GM23338 (cell line): ENCODE data around the gene PPIL1. TPM values are rescaled to one million over a fixed set of nuclear protein-coding genes. Genes with fewer than 3 reads are reported as not detected.
A peak's percentile ranks its signal among the peaks of the same experiment; 100 is the strongest.

ENCODE experiments used
- ATAC-seq: fragments of 200-7000 bp; cut with Tn5 transposase; 3 replicates; pipeline ENCODE4 v1.9.1; 2020
- DNase-seq: peaks from one replicate; pipeline ENCODE4 v3.0.0-alpha.2; 2015; ENCODE audit warnings: low spot score
- H2AFZ ChIP-seq: fragments of 200-600 bp; sonication (generic); 2 replicates; pipeline ENCODE4 v1.8.0; 2016; ENCODE audit warnings: antibody characterized with exemption, mild to moderate bottlenecking, moderate library complexity
- H3F3A ChIP-seq: fragments of 200-600 bp; sonication (generic); replicated peaks from 2 replicates; pipeline ENCODE4 v1.8.0; 2017; ENCODE audit warnings: antibody characterized with exemption, mixed run types, low read depth
- H3K27ac ChIP-seq: fragments of 200-600 bp; sonication (generic); 2 replicates; pipeline ENCODE4 v1.6.1; 2016; ENCODE audit warnings: low read depth
- H3K27me3 ChIP-seq: fragments of 200-600 bp; sonication (generic); 2 replicates; pipeline ENCODE4 v1.8.0; 2016; ENCODE audit warnings: mild to moderate bottlenecking, mixed run types, moderate library complexity; ENCODE audit not compliant: insufficient read depth
- H3K36me3 ChIP-seq: fragments of 200-600 bp; sonication (generic); 2 replicates; pipeline ENCODE4 v1.8.0; 2016; ENCODE audit warnings: mild to moderate bottlenecking; ENCODE audit not compliant: insufficient read depth
- H3K4me1 ChIP-seq: fragments of 200-600 bp; sonication (generic); 2 replicates; pipeline ENCODE4 v1.8.0; 2016; ENCODE audit warnings: mild to moderate bottlenecking, moderate library complexity; ENCODE audit not compliant: insufficient read depth
- H3K4me2 ChIP-seq: fragments of 200-600 bp; sonication (generic); 2 replicates; pipeline ENCODE4 v1.7.1; 2017; ENCODE audit warnings: mixed run types
- H3K4me3 ChIP-seq: fragments of 200-600 bp; sonication (generic); 2 replicates; pipeline ENCODE4 v1.6.1; 2016; ENCODE audit warnings: mixed run types
- H3K79me2 ChIP-seq: fragments of 200-600 bp; sonication (generic); replicated peaks from 2 replicates; pipeline ENCODE4 v1.8.0; 2017; ENCODE audit warnings: mild to moderate bottlenecking; ENCODE audit not compliant: insufficient read depth
- H3K9me2 ChIP-seq: fragments of 200-600 bp; sonication (generic); 2 replicates; pipeline ENCODE4 v1.8.0; 2017; ENCODE audit not compliant: insufficient read depth
- H4K20me1 ChIP-seq: fragments of 200-600 bp; sonication (generic); replicated peaks from 2 replicates; pipeline ENCODE4 v1.8.0; 2017; ENCODE audit warnings: mild to moderate bottlenecking; ENCODE audit not compliant: insufficient read depth
- H3K27ac Mint-ChIP-seq: 2 replicates; pipeline ENCODE4 v1.8.0; 2020; ENCODE audit warnings: inconsistent platforms, mild to moderate bottlenecking, moderate library complexity, mixed read lengths
- H3K27me3 Mint-ChIP-seq: 3 replicates; pipeline ENCODE4 v1.8.0; 2022; ENCODE audit warnings: low read depth, mild to moderate bottlenecking, moderate library complexity, mixed read lengths, inconsistent platforms; ENCODE audit not compliant: insufficient read depth, poor library complexity
- H3K36me3 Mint-ChIP-seq: 3 replicates; pipeline ENCODE4 v1.8.0; 2021; ENCODE audit warnings: low read depth, mild to moderate bottlenecking, inconsistent platforms, moderate library complexity, mixed read lengths
- H3K4me1 Mint-ChIP-seq: 3 replicates; pipeline ENCODE4 v1.8.0; 2020; ENCODE audit warnings: mild to moderate bottlenecking, inconsistent platforms, mixed read lengths
- H3K4me3 Mint-ChIP-seq: 3 replicates; pipeline ENCODE4 v1.8.0; 2021; ENCODE audit warnings: moderate library complexity, mild to moderate bottlenecking, inconsistent platforms, mixed read lengths
- H3K9me3 Mint-ChIP-seq: 3 replicates; pipeline ENCODE4 v1.8.0; 2020; ENCODE audit warnings: moderate library complexity, mild to moderate bottlenecking, inconsistent platforms, mixed read lengths
- CREB1 ChIP-seq: fragments of 250-450 bp; sonication (Bioruptor Pico); IDR thresholded peaks from 2 replicates; pipeline ENCODE4 v1.5.0; 2020; ENCODE audit warnings: low read depth, mild to moderate bottlenecking, moderate library complexity
- CTCF ChIP-seq, 2 experiments: fragments of 200-600 bp in 1 of 2; sonication (generic) in 1 of 2; conservative IDR thresholded peaks; 2 replicates each; pipeline versions ENCODE4 v1.5.1 to v1.6.1; 2016 to 2017; ENCODE audit warnings: antibody characterized with exemption in 2 of 2, low read depth in 2 of 2, mild to moderate bottlenecking in 2 of 2, moderate library complexity in 1 of 2
- ETS1 ChIP-seq: IDR thresholded peaks from 2 replicates; pipeline ENCODE4 v1.6.1; 2016; ENCODE audit warnings: antibody characterized with exemption
- EZH2 ChIP-seq: fragments of 200-600 bp; sonication (generic); IDR thresholded peaks from one replicate; pipeline ENCODE4 v1.8.0; 2017; ENCODE audit warnings: antibody characterized with exemption, mild to moderate bottlenecking, low read depth; ENCODE audit not compliant: unreplicated experiment
- EZH2phosphoT487 ChIP-seq: fragments of 200-600 bp; sonication (generic); IDR thresholded peaks from one replicate; pipeline ENCODE4 v1.8.1; 2018; ENCODE audit warnings: antibody characterized with exemption; ENCODE audit not compliant: unreplicated experiment
- JUNB ChIP-seq: IDR thresholded peaks from one replicate; pipeline ENCODE4 v1.6.1; 2016; ENCODE audit warnings: antibody characterized with exemption; ENCODE audit not compliant: unreplicated experiment
- NANOG ChIP-seq: IDR thresholded peaks from 2 replicates; pipeline ENCODE4 v1.6.1; 2016; ENCODE audit warnings: antibody characterized with exemption, borderline replicate concordance
- POLR2AphosphoS5 ChIP-seq: IDR thresholded peaks from 2 replicates; pipeline ENCODE4 v1.6.1; 2016; ENCODE audit warnings: antibody characterized with exemption, low read depth
- REST ChIP-seq: IDR thresholded peaks from one replicate; pipeline ENCODE4 v1.6.1; 2018; ENCODE audit warnings: antibody characterized with exemption; ENCODE audit not compliant: unreplicated experiment
- STAT1 ChIP-seq: IDR thresholded peaks from one replicate; pipeline ENCODE4 v1.6.1; 2016; ENCODE audit warnings: antibody characterized with exemption; ENCODE audit not compliant: unreplicated experiment
- ZNF114 ChIP-seq: fragments of 250-450 bp; sonication (Bioruptor Pico); IDR thresholded peaks from 2 replicates; pipeline ENCODE4 v1.5.0; 2020; ENCODE audit warnings: mild to moderate bottlenecking, moderate library complexity
- ZNF331 ChIP-seq: fragments of 250-450 bp; sonication (Bioruptor Pico); IDR thresholded peaks from 2 replicates; pipeline ENCODE4 v1.5.0; 2020; ENCODE audit warnings: low read depth, mild to moderate bottlenecking, moderate library complexity
- ZNF462 ChIP-seq: fragments of 250-450 bp; sonication (Bioruptor Pico); IDR thresholded peaks from 2 replicates; pipeline ENCODE4 v1.5.0; 2020; ENCODE audit warnings: mild to moderate bottlenecking, moderate library complexity
- polyA plus RNA-seq: library from polyadenylated mRNA; unstranded; fragments of >200 nt; fragmentation: Nextera tagmentation; extraction: Ambion mirVana; gene quantifications from 2 replicates; pipeline ENCODE4 v1.2.1, GENCODE V29; 2016
- total RNA-seq: library from RNA; depleted of rRNA; stranded (reverse); fragments of >200 nt; shearing (Covaris generic); gene quantifications from 2 replicates; pipeline ENCODE4 v1.2.3, GENCODE V29; 2014

The PPIL1 gene
- total and polyA plus RNA-seq, 2 experiments from 2014 or later = 57.3 to 79.4 TPM

GRCh38 chr6:36907781-36908180 is 33.2 kb upstream of the PPIL1 start:
- H3K27ac Mint-ChIP-seq = no peak overlapping the region
- H3K9me3 Mint-ChIP-seq = no peaks in the 10 kb centered on the region
- TF ChIP-seq NANOG (no peak), ZNF462 (CRISPR knock-in tag) (no peak), ZNF331 (CRISPR knock-in tag) (no peak), STAT1 (no peak), EZH2 (no peak), ETS1 (no peak), POLR2AphosphoS5 (no peak), ZNF114 (CRISPR knock-in tag) (no peak), JUNB (no peak), EZH2phosphoT487 (no peak), CTCF (conservative IDR thresholded peaks at IDR 0.05; ENCODE audit: low read depth in 2 of 2) (no peak), REST (no peak), CREB1 (CRISPR knock-in tag) (no peak)
- H3K4me3 Mint-ChIP-seq = no peak overlapping the region
- no peaks in the 10 kb centered on the region; the same call in 2 of the 3 replicates for H3K4me1 Mint-ChIP-seq
- no peaks in the 10 kb centered on the region; the same call in 1 of the 2 replicates for H3K36me3 ChIP-seq
- H3K27me3 ChIP-seq = no peaks in the 10 kb centered on the region
- no peak overlapping the region for H3K4me2 ChIP-seq
- peak; percentile 44; the same call in 2 of the 3 replicates for ATAC-seq
- no peaks in the 10 kb centered on the region for H3K36me3 Mint-ChIP-seq
- H3K9me2 ChIP-seq = no peaks in the 10 kb centered on the region
- H2AFZ ChIP-seq = no peak overlapping the region
- no peak for DNase-seq
- no peak overlapping the region for H3K4me3 ChIP-seq
- H3F3A ChIP-seq = no peaks in the 10 kb centered on the region
- H3K79me2 ChIP-seq = no peaks in the 10 kb centered on the region
- H3K4me1 ChIP-seq = no peaks in the 10 kb centered on the region
- no peak overlapping the region for H3K27ac ChIP-seq
- H4K20me1 ChIP-seq = no peaks in the 10 kb centered on the region
- H3K27me3 Mint-ChIP-seq = no peaks in the 10 kb centered on the region
